ENCODE data around the gene C6orf120.

C6orf120 gene

DNA sequence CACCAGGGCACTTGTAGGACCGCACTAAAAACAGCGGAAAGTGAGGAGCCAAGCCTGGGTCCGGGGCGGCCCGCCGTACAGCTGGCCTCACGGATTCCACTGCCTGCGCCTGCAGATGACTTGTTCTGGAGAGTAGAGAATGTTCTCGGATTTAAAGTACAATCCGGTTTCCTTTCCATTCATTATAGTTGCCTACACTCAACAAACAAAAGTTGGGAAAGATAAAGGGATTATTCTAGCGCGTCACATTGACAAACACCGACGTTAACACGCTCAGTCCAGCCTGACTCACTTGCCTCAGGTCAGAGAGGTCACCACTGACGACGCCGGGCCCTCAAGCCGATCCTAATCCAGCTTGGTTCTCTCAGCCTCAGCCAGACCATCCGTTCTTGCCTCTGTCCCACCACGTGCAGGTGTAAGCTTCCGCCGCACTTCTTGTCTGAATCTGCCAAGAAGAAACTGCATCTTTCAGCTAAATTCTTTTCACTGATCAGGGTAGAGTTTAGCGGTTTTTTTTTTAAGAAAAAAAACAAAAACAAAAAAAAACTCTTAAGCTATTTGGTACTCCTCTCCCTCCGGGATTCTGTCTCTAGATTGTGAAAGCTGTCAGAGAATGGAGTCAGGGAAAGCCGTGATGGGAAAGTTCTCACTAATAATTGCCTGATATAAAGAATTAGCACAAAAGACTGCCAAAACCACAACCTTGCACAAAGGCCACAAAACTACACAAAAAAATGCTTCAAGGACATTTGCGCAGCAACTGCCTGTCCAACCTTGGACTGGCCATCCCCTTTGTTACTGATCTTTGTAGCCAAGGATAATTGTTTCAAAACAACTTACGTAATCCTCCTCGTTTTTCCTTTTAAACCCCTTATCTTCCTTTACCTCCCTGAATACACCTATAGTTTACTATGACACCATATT, 23.5 kb downstream of the C6orf120 start:
- DNase-seq (ENCODE audit: low spot score) = no peak

GRCh38 chr6:169726049-169726400, 24.1 kb downstream of the C6orf120 start:
- DNase-seq (ENCODE audit: low spot score) = no peak

- DNase-seq (ENCODE audit: low spot score) = no peak
Measured at GRCh38 chr6:169726963-169727362, 25.0 kb downstream of the C6orf120 start.

DNA sequence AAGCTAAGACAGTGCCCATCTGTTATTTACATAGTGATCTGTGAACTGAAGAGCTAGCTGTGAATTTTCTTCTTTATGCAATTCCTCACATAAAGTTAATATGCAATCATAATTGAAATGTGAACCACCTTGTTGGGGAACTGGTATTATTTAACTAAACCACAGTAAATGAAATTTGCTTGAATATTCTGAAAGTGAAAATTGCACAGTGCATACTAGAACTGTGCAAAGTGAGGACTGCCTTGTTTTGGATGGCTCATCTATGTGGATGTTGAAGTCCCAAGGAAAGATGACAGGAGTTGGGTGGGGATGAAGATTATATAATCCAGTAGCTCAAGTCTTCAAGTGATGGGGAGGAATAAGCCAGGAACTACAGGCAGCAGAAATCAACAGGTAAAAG, 28.0 kb downstream of the C6orf120 start:
- no peak for DNase-seq (ENCODE audit: low spot score)

DNA sequence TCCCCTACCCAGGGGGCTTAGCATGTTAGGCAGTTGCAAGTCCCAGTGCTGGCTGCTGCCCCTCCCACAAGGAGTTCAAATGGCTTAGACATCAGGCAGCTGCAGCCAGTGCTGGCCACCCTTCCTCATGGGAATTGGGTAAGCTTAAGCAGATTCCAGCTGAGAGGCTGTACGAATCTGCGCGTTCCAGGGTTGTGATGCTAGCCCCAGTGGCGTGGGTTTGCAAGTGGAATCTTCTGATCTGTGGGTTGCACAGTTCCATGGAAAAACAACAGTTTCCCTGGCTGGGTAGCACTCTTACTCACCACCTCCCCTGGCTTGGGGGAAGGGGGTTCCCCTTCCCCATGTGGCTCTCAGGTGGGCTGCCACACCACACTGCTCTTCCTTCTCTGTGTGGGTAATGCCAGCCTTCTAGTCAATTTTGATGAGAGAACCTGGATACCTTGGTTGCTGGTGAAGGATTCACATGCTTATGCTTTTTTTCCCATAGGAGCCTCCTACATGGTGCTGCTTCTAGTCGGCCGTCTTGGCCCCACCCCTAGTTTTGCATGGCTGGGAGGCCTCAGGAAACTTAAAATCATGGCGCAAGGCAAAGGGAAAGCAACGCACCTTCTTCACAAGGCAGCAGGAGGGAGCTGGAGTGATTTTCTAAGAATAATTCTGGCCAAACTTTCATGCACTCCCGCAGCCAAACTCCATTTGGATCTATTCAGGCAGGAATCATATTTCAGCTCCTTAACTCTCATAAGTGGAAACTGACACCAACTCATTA, 36.5 kb downstream of the C6orf120 start:
- DNase-seq (ENCODE audit: low spot score) = no peak

DNA sequence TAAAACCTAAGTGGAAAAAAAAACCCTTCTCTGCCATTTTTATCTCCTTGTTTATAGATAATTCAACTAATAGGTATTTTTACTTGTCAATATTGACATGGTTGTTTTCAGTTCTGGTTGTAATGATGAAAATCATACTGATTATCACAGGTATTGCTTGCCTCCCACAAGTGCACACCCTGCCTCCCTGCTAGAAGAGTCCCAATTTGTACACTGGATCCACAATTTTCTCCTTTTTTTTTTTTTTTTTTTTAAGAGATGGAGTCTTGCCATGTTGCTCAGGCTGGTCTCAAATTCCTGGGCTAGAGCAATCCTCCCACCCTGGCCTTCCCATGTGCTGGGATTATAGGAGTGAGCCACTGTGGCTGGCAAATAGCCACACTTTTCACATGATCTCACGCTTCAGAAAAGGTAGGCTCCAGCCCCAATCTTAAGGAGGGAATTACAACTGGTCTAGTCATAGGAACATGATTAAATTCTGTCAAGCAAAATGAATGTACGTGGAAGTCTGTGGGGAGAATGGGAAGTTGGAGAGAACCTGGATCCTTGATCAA, 37.1 kb downstream of the C6orf120 start:
- DNase-seq (ENCODE audit: low spot score) = no peak

- no peak for DNase-seq (ENCODE audit: low spot score)
Measured at GRCh38 chr6:169741344-169741743, 39.4 kb downstream of the C6orf120 start.

GRCh38 chr6:169745405-169745804, 43.5 kb downstream of the C6orf120 start:
- no peak for DNase-seq (ENCODE audit: low spot score)

DNA sequence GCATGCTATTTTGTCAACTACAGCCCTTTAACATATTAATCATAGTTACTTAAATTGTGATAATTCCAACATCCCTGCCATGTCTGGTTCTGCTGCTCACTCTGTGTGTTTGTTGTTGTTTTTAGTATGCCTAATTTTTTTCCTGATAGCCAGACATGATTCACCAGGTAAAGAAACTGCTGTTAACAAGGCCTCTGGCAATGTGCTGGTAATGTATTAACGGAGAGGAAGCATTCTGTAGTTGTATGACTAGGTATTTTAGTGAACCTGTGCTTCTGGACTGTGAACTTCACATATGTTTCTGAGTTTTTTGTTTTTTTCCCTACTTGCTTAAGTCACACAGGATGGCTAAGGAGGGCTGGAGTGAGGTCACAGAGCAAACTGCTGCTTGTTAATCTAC, 44.6 kb downstream of the C6orf120 start:
- DNase-seq (ENCODE audit: low spot score) = no peak

GRCh38 chr6:169751242-169752073, 49.5 kb downstream of the C6orf120 start, which contains the start of the genes DYNLT2 and ERMARD:
Gene DYNLT2, minus strand, starts transcription at chr6:169751572. Its CDS starts 114 bp downstream, at chr6:169751458.
Gene ERMARD, plus strand, starts transcription at chr6:169751622. Its CDS starts 36 bp downstream, at chr6:169751658.
- DNase-seq (ENCODE audit: low spot score) = peak; percentile 95

DNA sequence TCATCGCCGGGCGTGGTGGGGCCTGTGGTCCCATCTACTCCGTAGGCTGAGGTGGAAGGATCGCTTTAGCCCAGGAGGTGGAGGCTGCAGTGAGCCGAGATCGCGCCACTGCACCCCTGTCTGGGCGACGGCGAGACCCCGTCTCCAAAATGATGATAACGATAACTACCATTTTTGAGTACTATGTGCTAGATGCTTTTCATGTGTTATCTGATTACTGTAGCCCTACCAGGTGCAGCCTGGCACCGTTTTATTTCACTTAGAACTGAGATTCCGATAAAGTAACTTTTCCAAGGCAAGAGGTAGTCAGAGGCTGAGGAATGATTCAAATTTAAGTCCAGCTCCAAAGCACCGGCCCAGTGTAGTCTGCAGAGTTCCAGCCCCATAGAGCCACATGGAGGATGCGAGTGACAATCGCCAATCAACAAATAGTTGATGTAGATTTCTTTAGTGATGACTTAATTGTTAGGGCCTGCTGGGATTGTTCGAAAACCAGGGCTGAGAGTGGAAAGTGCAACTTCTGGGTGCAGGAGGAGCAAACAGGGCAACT, 50.2 kb downstream of the C6orf120 start:
- no peak for DNase-seq (ENCODE audit: low spot score)

Data from NAMALWA (cell line).